Endothelial cell (in vitro differentiated cells): ENCODE data around the gene PPP1R27. TPM values are rescaled to one million over a fixed set of nuclear protein-coding genes. Genes with fewer than 3 reads are reported as not detected.

Experiments
- DNase-seq: peaks from one replicate; pipeline ENCODE4 v3.0.0; 2021; ENCODE audit warnings: low spot score
- H3K27ac Mint-ChIP-seq: one replicate; pipeline ENCODE4 v1.8.0; 2021; ENCODE audit warnings: mixed read lengths, inconsistent platforms; ENCODE audit not compliant: unreplicated experiment
- H3K27me3 Mint-ChIP-seq: one replicate; pipeline ENCODE4 v1.8.0; 2021; ENCODE audit warnings: mild to moderate bottlenecking, moderate library complexity, mixed read lengths, inconsistent platforms; ENCODE audit not compliant: unreplicated experiment
- H3K36me3 Mint-ChIP-seq: one replicate; pipeline ENCODE4 v1.8.0; 2021; ENCODE audit warnings: mild to moderate bottlenecking, low read depth, mixed read lengths, inconsistent platforms; ENCODE audit not compliant: unreplicated experiment
- H3K4me1 Mint-ChIP-seq: one replicate; pipeline ENCODE4 v1.8.0; 2021; ENCODE audit warnings: mild to moderate bottlenecking, mixed read lengths, inconsistent platforms; ENCODE audit not compliant: unreplicated experiment
- H3K4me3 Mint-ChIP-seq: one replicate; pipeline ENCODE4 v1.8.0; 2021; ENCODE audit warnings: mild to moderate bottlenecking, mixed read lengths, inconsistent platforms; ENCODE audit not compliant: unreplicated experiment
- H3K9me3 Mint-ChIP-seq: one replicate; pipeline ENCODE4 v1.8.0; 2021; ENCODE audit warnings: mixed read lengths, inconsistent platforms; ENCODE audit not compliant: unreplicated experiment
- CTCF ChIP-seq: fragments of 200-600 bp; sonication (generic); IDR thresholded peaks from one replicate; pipeline ENCODE4 v1.5.0; 2021; ENCODE audit warnings: antibody characterized with exemption; ENCODE audit not compliant: unreplicated experiment
- total RNA-seq: library from RNA; stranded (reverse); fragmentation: NEBNext Ultra II Directional; extraction: Animal tissue kit (Norgen Biotek cat#: 25700); gene quantifications from one replicate; pipeline ENCODE4 v1.2.1, GENCODE V29; 2021; ENCODE audit not compliant: unreplicated experiment

PPP1R27 gene
- total RNA-seq, 1 donor from 2014 or later: not detected

GRCh38 chr17:81802856-81803643 is 31.8 kb downstream of the PPP1R27 start:
- no peak for TF ChIP-seq CTCF
- DNase-seq: no peak
- H3K36me3 Mint-ChIP-seq: peaks cover 4% of the 10 kb centered on the region
- H3K27me3 Mint-ChIP-seq: peaks cover 16% of the 10 kb centered on the region
- no peaks in the 10 kb centered on the region for H3K4me1 Mint-ChIP-seq
- H3K4me3 Mint-ChIP-seq: no peak overlapping the region
- H3K27ac Mint-ChIP-seq: no peak overlapping the region
- H3K9me3 Mint-ChIP-seq: no peaks in the 10 kb centered on the region

- H3K27me3 Mint-ChIP-seq: peaks cover 11% of the 10 kb centered on the region
- DNase-seq: no peak
- H3K9me3 Mint-ChIP-seq: no peaks in the 10 kb centered on the region
- no peaks in the 10 kb centered on the region for H3K4me1 Mint-ChIP-seq
- no peak overlapping the region for H3K27ac Mint-ChIP-seq
- no peak for TF ChIP-seq CTCF
- H3K36me3 Mint-ChIP-seq: peaks cover 4% of the 10 kb centered on the region
- H3K4me3 Mint-ChIP-seq: no peak overlapping the region
Measured at GRCh38 chr17:81802048-81802758, 32.6 kb downstream of the PPP1R27 start.

GRCh38 chr17:81801327-81801726 is 33.5 kb downstream of the PPP1R27 start:
- no peak for TF ChIP-seq CTCF
- H3K27me3 Mint-ChIP-seq: peaks cover 11% of the 10 kb centered on the region
- no peaks in the 10 kb centered on the region for H3K9me3 Mint-ChIP-seq
- no peak for DNase-seq
- H3K27ac Mint-ChIP-seq: no peak overlapping the region
- H3K36me3 Mint-ChIP-seq: peaks cover 4% of the 10 kb centered on the region
- H3K4me1 Mint-ChIP-seq: no peaks in the 10 kb centered on the region
- no peak overlapping the region for H3K4me3 Mint-ChIP-seq

- Mint-ChIP-seq H3K9me3 (no peaks in the 10 kb centered on the region), H3K27me3 (peaks cover 2% of the 10 kb centered on the region), H3K27ac (no peak overlapping the region), H3K4me3 (no peak overlapping the region), H3K4me1 (no peaks in the 10 kb centered on the region), H3K36me3 (no peaks in the 10 kb centered on the region)
- no peak for DNase-seq
- no peak for TF ChIP-seq CTCF
Measured at GRCh38 chr17:81794509-81794908, 40.3 kb downstream of the PPP1R27 start.

- Mint-ChIP-seq H3K4me3 (no peak overlapping the region), H3K9me3 (no peaks in the 10 kb centered on the region)
Measured at GRCh38 chr17:81794074-81794476, 40.8 kb downstream of the PPP1R27 start.

More at GRCh38 chr17:81794074-81794476, 40.8 kb downstream of the PPP1R27 start:
- no peaks in the 10 kb centered on the region for H3K36me3 Mint-ChIP-seq
- TF ChIP-seq CTCF: no peak
- no peak for DNase-seq
- no peak overlapping the region for H3K27ac Mint-ChIP-seq
- H3K27me3 Mint-ChIP-seq: no peaks in the 10 kb centered on the region
- H3K4me1 Mint-ChIP-seq: no peaks in the 10 kb centered on the region
